ENCODE data around the gene SALL1.

The SALL1 gene

DNA sequence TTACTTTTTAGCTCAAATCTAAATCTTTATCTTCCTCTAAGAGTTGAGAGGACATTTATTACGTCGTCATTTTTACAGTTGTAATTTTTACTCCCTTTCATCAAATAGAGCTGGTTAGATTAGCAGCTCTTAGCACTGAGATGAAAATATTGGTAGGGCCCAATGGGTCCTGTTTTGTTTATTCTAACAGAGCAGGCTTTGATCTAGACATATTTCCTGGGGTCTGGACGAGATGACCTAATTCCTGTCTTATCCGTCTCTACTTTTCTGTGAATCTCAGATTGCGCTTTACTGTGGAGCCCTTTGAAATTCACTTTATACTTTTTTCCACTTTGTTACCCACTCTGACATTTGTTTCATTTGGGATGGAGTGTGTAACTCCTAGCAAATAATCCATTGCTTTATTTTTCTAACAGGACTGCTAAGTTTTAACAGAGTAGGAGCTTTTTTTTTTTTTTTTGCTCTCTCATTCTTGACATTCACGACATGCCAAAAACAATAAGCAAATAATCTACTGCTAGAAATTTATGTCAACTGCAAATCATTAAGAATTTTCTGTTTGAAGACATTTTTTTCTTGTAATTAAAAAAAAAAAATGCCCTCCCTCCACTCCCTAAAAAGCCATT lies 18.5 kb downstream of the SALL1 start:
- ATAC-seq (ENCODE audit: low read depth) = no peak
- DNase-seq (ENCODE audit: low spot score) = no peak
- Histone ChIP-seq H3K4me3 (ENCODE audit: severe bottlenecking) (no peak overlapping the region), H3K9me3 (ENCODE audit: severe bottlenecking) (no peaks in the 10 kb centered on the region), H3K27me3 (ENCODE audit: insufficient read depth, poor library complexity, severe bottlenecking) (peaks cover 50% of the 10 kb centered on the region), H3K27ac (ENCODE audit: poor library complexity, severe bottlenecking) (no peak overlapping the region), H3K4me1 (ENCODE audit: insufficient read depth, poor library complexity, severe bottlenecking) (no peaks in the 10 kb centered on the region), H3K36me3 (ENCODE audit: low read depth) (no peaks in the 10 kb centered on the region)
- TF ChIP-seq, protein P1, sequence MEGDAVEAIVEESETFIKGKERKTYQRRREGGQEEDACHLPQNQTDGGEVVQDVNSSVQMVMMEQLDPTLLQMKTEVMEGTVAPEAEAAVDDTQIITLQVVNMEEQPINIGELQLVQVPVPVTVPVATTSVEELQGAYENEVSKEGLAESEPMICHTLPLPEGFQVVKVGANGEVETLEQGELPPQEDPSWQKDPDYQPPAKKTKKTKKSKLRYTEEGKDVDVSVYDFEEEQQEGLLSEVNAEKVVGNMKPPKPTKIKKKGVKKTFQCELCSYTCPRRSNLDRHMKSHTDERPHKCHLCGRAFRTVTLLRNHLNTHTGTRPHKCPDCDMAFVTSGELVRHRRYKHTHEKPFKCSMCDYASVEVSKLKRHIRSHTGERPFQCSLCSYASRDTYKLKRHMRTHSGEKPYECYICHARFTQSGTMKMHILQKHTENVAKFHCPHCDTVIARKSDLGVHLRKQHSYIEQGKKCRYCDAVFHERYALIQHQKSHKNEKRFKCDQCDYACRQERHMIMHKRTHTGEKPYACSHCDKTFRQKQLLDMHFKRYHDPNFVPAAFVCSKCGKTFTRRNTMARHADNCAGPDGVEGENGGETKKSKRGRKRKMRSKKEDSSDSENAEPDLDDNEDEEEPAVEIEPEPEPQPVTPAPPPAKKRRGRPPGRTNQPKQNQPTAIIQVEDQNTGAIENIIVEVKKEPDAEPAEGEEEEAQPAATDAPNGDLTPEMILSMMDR (IDR thresholded peaks at IDR 0.05; ENCODE audit: poor library complexity, severe bottlenecking) = no peak

DNA sequence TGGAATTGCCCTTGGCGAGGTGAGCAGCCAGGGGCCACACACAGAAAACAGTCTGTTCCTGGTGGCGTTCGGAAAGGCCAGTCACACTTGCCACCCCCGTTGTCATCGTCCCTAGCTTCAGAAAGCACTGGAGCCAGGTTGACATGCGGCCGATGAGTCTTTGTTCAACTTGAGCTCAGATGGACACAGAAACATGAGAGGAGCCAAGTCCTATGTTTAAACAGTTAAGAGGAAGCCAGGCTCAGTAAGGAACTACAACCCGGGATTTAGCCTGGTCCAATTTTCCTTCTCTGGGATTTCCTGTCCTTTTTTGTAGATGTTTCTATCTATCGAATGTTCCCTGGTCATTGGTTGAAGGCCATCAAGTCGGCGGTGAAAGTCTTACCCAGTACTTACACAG lies 19.5 kb downstream of the SALL1 start:
- Histone ChIP-seq H3K27ac (ENCODE audit: poor library complexity, severe bottlenecking) (no peak overlapping the region), H3K4me3 (ENCODE audit: severe bottlenecking) (no peak overlapping the region), H3K4me1 (ENCODE audit: insufficient read depth, poor library complexity, severe bottlenecking) (no peaks in the 10 kb centered on the region), H3K9me3 (ENCODE audit: severe bottlenecking) (no peaks in the 10 kb centered on the region), H3K27me3 (ENCODE audit: insufficient read depth, poor library complexity, severe bottlenecking) (peaks cover 51% of the 10 kb centered on the region), H3K36me3 (ENCODE audit: low read depth) (no peaks in the 10 kb centered on the region)
- TF ChIP-seq, protein P1 (IDR thresholded peaks at IDR 0.05; ENCODE audit: poor library complexity, severe bottlenecking) = no peak
- DNase-seq (ENCODE audit: low spot score) (no peak), ATAC-seq (ENCODE audit: low read depth) (no peak)

DNA sequence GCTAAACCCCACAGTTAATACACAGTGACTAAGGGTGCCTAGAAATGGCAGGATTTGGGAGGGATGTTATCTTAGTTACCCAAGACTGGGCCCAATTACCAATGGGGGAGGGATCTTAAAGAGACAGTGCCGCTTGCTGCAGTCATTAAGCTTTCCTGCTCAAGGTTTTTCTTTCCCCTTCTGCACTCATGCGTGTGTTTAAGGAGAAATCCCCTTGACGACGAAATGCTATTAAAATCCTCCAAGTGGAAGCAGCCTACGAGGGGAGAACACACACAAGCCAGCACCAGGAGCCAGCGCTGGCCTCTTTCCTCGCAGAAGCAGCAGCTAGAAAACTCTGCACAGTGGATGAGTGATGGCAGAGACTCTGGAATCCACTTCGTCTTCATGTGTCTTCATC lies 22.0 kb downstream of the SALL1 start:
- Histone ChIP-seq H3K36me3 (ENCODE audit: low read depth) (no peaks in the 10 kb centered on the region), H3K9me3 (ENCODE audit: severe bottlenecking) (no peaks in the 10 kb centered on the region), H3K27me3 (ENCODE audit: insufficient read depth, poor library complexity, severe bottlenecking) (peaks cover 39% of the 10 kb centered on the region), H3K4me3 (ENCODE audit: severe bottlenecking) (no peak overlapping the region), H3K27ac (ENCODE audit: poor library complexity, severe bottlenecking) (no peak overlapping the region), H3K4me1 (ENCODE audit: insufficient read depth, poor library complexity, severe bottlenecking) (no peaks in the 10 kb centered on the region)
- TF ChIP-seq, protein P1 (IDR thresholded peaks at IDR 0.05; ENCODE audit: poor library complexity, severe bottlenecking) = no peak
- DNase-seq (ENCODE audit: low spot score) (no peak), ATAC-seq (ENCODE audit: low read depth) (no peak)

DNA sequence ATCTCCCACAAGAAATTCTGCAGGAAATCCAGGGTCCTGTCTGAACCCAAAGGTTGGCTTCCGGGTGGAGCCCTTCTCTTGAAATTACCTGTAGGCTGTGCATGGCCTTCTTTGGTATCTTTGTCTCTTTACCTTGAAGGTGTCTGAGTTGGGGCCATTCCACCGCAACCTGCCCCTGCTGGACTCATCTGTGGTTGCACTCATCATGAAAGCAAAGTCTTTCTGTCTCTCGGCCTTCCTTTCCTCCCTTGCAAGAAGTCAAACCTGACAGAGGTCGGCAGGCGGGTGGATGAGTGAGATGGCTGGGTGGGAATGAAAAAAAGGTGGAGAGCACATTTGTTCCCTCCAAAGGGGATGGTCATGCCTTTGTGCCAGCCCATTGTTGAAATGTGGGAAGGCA lies 25.1 kb downstream of the SALL1 start:
- DNase-seq (ENCODE audit: low spot score) (no peak), ATAC-seq (ENCODE audit: low read depth) (no peak)
- no peaks in the 10 kb centered on the region for H3K36me3 ChIP-seq (ENCODE audit: low read depth)
- H3K9me3 ChIP-seq (ENCODE audit: severe bottlenecking) = peaks cover 2% of the 10 kb centered on the region
- no peak overlapping the region for H3K27ac ChIP-seq (ENCODE audit: poor library complexity, severe bottlenecking)
- H3K4me3 ChIP-seq (ENCODE audit: severe bottlenecking) = no peak overlapping the region
- H3K27me3 ChIP-seq (ENCODE audit: insufficient read depth, poor library complexity, severe bottlenecking) = peaks cover 42% of the 10 kb centered on the region
- no peaks in the 10 kb centered on the region for H3K4me1 ChIP-seq (ENCODE audit: insufficient read depth, poor library complexity, severe bottlenecking)
- TF ChIP-seq, protein P1 (IDR thresholded peaks at IDR 0.05; ENCODE audit: poor library complexity, severe bottlenecking) = no peak

DNA sequence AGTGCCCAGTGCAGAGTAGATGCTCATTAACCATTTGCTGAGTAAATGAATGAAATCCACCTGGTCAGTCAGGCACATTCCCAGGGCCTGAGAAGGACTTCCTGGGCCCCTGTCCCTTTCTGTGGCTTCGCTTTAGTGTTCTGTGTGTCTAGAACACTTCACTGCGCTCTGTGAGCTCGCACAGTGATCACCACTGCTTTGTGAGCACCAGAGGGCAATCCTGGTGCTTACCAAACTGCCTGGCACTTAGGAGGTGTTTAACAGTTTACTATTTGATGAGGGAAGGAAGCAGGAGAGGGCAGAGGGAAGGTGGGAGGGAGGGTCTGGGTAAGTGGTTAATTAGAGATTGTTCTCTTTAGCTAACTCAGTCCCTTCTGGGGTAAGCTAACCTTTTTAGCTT lies 26.2 kb downstream of the SALL1 start:
- Histone ChIP-seq H3K27ac (ENCODE audit: poor library complexity, severe bottlenecking) (no peak overlapping the region), H3K36me3 (ENCODE audit: low read depth) (no peaks in the 10 kb centered on the region), H3K27me3 (ENCODE audit: insufficient read depth, poor library complexity, severe bottlenecking) (peaks cover 51% of the 10 kb centered on the region), H3K4me3 (ENCODE audit: severe bottlenecking) (no peak overlapping the region), H3K9me3 (ENCODE audit: severe bottlenecking) (peaks cover 2% of the 10 kb centered on the region), H3K4me1 (ENCODE audit: insufficient read depth, poor library complexity, severe bottlenecking) (no peaks in the 10 kb centered on the region)
- TF ChIP-seq, protein P1 (IDR thresholded peaks at IDR 0.05; ENCODE audit: poor library complexity, severe bottlenecking) = no peak
- DNase-seq (ENCODE audit: low spot score) (no peak), ATAC-seq (ENCODE audit: low read depth) (no peak)

Measured in RWPE2 (cell line).